HG02763 (cell line): ENCODE data around the gene B3GNT4.
"Not testable (repeated sequence)": the region's sequence is repeated elsewhere in the genome, so short reads cannot be mapped to it uniquely, and the experiment has no call there.

Source experiments
- ATAC-seq: cut with Tn5 transposase; IDR thresholded peaks from one replicate; pipeline ENCODE4 v1.9.1; 2021; ENCODE audit warnings: mild to moderate bottlenecking, moderate library complexity; ENCODE audit not compliant: unreplicated experiment

The B3GNT4 gene

DNA sequence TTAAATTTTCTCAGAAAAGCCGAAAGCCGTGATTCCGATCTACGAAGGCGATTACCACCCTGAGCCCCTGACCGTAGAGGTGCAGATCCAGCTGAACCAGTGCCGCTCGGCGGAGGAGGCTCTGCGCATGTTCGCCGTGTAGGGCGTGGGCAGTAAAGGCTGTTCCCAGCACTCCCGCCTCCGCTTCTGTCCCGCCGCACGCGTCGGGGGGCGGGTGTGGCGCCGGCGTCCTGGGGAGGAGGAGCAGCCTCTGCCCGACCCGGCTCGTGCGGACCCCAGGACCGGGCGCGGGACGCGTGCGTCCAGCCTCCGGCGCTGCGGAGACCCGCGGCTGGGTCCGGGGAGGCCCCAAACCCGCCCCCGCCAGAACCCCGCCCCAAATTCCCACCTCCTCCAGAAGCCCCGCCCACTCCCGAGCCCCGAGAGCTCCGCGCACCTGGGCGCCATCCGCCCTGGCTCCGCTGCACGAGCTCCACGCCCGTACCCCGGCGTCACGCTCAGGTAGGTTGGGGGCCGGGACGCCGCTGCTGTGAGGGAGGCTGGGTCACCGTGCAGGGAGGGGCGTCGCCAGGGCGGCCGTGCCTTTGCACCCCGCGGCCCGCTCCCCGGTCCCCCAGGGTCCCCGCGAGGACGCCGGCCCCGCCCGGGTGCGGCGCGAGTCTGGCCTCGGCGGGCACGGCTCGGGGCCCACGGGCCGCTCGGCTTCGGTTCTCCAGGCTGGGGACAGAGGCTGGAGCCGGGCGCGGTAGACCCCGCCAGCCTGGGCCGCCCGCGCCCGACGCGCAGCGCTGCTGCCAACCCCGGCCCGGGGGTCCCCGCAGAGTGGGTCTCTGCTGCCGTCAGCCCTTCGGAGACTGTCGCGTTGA lies at the start of gene B3GNT4:
Gene B3GNT4, plus strand, starts transcription at position 409 of the 866 bp plus-strand sequence. CDS start 910 bp downstream, outside the sequence.
- no peak for ATAC-seq

DNA sequence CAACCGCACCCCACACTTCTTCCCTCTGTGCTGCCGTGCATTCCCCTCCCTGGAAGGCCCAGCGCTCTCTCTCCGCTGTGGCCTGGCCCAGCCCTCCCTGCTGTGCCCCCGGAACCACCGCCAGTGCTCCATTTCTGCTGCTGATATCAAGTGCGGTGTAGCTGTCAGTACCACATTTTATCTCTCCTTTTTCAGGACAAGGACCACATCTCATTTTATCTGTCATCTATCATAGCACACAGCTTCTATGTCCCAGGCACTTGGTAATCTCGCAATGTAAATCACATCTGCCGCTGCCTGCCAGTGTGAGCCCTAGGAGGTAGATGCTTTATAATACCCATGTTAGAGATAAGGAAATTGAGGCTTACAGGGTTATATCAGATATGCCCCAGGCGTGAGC lies 47.8 kb upstream of the B3GNT4 start:
- ATAC-seq = no peak

DNA sequence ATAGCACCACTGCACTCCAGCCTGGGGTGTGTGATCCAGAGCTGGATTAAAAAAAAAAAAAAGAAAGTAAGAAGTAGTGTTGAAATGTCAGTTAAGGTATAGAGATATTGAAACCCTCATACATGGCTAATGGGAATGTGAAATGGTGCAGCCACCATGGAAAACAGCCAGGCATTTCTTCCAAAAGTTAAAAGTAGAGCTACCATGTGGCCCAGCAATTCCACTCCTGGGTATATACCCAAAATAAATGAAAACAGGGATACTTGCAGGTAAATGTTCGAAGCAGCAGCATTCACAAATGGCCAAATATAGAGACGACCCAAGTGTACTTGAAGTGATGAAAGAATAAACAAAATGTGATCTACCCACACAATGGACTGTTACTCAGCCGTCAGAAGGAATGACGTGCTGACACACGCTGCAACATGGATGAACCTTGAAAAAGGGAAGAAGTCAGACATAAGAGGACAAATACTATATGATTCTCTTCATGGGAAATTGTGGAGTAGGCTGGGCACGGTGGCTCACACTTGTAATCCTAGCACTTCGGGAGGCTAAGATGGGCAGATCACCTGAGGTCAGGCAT lies 44.7 kb upstream of the B3GNT4 start:
- ATAC-seq = no peak

DNA sequence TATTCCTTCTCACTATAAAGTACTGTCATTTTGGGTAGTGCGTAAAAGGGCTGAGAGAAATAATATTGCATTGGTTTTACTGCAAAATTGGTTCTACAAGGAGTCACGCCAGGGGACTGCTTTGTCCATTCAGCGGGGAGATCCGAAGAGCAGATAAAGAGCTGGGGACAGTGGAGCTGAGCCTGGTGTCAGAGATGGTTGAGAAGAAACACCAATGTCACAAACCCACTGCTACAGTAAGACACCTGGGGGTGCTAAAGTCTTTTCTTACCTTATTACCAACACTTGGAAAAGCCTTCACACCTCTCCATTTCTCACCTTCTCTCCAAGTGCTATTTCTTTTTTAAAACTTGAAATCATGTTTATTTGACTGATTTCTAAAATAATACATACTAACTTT lies 43.6 kb upstream of the B3GNT4 start:
- ATAC-seq = no peak

DNA sequence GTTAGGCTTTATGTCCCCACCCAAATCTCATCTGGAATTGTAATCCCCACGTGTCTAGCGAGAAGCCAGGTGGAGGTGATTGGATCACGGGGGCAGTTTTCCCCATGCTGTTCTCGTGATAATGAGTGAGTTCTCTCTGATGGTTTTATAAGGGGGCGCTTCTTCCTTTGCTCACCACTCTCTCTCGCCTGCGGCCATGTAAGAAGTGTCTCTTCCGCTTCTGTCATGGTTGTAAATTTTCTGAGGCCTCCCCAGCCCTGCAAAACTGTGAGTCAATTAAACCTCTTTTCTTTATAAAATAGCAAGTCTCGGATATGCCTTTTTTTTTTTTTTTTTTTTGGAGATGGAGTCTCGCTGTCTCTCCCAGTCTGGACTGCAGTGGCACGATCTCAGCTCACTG lies 42.7 kb upstream of the B3GNT4 start:
- no peak for ATAC-seq

DNA sequence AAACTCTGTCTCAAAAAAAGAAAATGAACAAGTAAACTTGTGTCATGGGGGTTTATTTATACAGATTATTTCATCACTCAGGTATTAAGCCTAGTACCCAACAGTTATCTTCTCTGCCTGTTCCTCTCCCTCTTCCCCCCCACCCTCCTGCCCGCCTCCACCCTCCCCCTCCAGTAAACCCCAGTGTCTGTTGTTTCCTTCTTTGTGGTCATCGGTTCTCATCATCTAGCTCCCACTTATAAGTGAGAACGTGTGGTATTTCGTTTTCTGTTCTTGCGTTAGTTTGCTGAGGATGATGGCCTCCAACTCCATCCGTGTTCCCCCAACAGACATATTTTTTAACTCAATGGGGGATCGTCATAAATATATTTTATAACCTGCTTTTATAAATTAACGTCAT lies 41.8 kb upstream of the B3GNT4 start:
- no peak for ATAC-seq

DNA sequence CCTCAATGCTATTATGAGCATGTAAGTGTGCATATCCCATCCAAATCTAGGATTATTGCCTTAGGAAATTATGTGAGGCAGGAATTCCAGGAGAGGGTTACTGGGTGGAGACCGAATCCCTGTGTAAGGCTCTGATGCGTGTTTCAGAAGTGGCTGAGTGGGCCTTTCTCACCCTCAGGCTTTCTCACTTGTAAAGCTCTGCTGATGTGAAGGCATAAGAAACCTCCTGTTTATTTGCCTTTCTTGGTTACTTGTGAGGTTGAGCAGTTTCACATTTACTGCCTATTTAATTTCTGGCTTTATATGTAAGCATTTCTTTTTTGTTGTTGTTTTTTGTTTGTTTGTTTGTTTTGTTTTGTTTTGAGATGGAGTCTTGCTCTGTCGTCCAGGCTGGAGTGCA lies 40.5 kb upstream of the B3GNT4 start:
- no peak for ATAC-seq

DNA sequence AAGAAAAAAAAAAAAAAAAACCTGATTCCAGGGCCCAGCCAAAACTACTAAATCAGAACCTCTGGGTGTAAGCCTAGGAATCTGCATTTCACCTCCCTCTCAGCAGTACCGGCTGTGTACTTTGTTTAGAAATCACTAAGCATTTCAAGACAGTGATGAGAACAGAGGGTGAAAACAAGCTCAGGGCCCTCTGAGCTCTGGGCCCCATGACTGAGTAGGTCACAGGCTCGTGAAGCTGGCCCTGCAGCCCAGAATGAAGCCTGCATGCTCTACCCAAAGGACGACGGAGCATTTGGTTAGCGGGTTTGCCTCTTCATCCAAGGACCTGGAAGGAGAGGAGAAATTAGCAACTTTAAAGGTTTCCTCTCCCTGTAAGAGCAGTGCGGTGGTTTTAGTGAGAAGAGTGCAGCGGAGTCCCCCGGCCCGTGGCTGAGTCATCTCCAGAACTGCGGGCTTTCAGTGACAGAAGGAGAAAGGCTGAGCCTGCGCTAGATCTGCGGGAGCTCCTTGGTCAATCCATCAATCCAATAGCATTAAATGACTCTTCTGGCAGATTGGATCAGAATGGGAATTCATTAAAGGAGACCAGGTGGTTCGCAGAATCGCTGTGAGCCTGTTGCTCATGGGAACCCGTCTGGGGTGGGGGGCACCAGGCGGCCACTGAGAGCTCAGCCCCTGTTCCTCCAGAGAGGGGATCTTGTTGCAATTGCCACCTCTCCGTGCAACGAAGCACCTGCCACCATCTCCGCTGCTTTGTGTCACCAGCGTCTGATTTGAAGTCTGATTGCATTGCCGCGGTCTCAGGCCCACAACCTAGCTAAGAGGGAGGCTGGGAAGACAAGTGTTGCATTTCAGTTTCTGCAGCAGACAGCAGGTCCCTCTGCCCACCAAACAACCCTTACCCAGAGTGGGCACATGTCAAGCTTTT lies 36.8 kb upstream of the B3GNT4 start:
- ATAC-seq = no peak

DNA sequence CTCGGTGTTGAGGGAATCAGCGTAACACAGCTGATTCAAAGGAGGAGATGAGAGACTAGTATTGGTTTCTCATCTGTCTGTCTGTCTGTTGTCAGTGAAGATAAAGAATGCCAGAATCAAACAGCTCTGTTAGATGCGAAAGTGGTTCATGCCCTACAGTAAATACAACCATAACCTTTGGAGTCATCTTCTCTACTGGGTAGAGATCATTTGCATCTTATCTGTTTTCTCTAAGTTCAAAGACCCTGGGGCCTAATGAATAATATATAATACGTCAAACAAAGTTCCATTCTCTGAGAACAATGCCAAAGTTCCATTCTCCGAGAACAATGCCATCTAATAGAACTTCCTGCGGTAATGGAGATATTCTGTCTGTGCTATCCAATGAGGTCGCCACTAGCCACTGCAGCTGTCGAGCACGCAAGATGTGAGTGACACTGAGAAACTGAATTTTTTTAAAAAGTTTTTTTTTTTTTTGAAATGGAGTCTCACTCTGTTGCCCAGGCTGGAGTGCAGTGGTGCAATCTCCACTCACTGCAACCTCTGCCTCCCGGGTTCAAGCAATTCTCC lies 36.1 kb upstream of the B3GNT4 start:
- ATAC-seq = no peak

DNA sequence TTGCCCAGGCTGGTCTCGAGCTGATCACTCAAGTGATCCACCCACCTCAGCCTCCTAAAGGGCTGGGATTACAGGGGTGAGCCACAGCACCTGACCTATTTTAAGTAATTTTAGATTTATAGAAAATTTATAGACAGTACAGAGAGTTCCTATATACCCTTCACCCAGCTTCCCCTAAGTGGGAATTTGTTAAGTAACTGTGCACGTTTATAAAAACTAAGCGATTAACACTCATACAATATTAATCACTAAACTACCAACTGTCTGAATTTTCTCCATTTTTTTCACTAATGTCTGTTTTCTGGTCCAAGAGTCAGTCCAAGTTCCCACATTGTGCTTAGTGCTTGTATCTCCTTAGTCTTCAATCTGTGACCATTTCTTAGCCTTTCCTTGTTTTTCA lies 35.0 kb upstream of the B3GNT4 start:
- no peak for ATAC-seq

DNA sequence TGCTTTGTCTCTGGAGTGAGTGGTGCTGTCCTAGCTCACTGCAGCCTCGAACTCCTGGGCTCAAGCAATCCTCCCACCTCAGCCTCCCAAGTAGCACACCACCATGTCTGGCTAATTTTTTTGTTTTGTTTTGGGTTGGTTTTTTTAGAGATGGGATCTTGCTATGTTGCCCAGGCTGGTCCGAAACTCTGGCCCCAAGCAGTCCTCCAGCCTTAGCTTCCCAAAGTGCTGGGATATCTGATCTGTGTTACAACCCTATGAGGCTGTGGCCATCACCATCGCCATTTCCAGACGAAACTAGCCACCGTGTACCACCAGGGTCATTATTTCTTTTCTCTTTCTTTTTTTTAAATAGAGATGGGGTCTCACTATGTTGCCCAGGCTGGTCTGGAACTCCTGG lies 32.1 kb upstream of the B3GNT4 start:
- ATAC-seq = no peak

DNA sequence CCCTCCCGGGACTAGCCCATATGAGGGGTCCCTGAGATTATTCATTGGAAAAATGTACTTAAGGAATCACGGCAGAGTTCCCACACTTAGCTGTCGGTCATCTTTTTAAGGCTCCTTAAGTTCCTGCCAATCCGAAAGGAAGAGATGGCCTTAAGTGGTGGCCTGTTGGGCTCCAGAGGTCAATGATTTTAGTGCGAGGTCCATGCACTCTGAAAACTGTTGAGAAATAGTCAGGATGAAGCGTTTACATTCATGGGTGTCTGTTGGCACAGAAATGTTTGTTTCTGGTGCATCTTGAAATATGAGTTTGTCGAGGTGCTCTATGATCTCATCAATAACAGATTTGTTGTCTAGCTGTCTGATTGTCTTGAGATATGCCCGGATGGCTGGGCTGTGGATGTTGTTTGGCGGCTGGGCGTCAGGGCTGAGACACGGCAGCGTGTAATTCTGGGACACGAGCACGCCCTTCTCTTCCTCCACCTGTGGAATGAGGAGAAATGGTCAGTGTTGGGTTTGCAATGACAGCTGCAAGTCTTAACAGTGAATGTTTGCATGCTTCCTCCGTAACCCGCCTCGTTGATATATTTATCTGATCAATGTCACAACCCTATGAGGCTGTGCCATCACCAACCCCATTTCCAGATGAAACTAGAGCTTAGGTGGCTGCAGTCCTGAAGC lies 31.1 kb upstream of the B3GNT4 start:
- ATAC-seq = no peak

DNA sequence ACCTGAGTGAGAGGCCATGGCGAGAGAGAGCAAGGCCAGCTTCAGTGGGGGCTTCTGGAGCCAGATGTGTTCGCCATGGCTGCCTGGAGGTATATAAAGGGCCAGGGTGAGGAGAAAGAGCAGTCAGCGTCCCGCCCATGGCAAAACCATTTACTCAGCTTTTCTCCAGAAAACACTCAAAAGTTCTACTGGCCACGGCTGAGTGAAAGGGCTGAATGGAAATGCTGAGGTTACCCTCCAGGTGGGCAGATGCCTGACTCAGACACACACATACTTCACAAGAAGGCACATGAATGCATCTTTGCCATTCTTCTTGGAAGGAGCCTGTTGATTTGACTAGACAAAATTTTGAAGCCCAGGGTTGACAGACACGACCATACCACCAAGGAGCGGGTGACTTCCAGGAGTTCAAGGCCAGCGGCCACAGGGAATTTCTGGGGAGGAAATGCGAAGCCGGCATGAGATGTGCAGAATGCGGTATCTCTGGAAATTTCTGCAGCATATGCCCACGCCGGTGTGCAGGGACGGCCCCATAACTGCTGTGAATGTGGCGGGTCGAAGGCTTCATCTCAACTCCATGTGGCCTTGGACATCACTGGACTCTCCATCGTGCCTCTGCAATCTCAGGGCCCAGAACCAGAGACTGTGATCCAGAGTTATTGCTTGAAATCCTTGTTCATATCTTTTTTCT lies 29.2 kb upstream of the B3GNT4 start, which contains the start of gene IL31:
Gene IL31, minus strand, starts transcription at position 67 of the 691 bp plus-strand sequence. Its CDS starts 49 bp downstream, at position 18.
- no peak for ATAC-seq

DNA sequence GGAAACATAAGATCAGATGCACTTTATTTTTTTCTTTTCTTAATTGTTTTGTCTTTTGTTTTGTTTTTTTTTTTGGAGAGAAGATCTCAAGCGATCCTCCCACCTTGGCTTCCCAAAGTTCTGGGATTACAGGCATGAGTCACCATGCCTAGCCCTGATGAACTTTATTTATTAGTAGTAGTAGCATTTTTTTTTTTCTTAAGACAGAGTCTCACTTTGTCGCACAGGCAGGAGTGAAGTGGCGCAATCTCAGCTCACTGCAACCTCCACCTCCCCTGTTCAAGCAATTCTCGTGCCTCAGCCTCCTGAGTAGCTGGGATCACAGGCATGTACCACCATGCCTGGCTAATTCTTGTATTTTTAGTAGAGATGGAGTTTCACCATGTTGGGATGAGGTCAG lies 27.0 kb upstream of the B3GNT4 start:
- ATAC-seq = not testable (repeated sequence)

DNA sequence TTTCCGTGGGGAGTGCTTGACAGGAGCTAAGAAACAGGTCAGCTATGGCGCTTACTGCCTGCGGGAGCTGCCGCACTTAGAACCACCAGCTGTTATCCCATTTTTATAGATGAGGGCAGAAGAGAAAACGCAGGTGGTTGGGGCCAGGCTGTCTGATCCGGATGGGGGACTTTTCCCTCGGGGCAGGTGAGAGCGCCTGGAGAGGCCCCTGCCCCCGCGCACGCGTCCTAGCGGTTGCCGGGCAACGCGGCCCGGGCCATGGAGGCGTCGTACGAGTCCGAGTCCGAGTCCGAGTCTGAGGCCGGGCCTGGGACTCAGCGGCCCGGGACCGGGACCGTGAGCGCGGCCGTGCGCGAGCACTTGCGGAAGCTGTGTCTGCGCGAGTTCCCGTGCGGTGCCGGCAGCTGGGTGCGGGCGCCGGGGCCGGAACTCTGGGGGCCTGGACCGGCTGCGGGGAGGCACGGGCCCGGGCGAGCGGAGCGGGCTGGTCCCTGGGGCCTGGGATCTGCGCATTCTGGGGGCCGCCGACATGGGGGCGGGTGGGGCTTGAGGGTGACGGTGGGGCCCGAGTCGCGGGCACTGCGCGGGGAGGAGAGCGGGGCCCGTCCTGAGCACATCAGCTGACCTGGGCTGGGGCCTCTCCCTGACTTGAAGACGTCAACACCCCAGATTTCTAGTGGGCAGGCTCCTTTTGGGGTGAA lies 20.5 kb upstream of the B3GNT4 start, which contains the start of gene LRRC43:
Gene LRRC43, plus strand, starts transcription at position 237 of the 701 bp plus-strand sequence. Its CDS starts 22 bp downstream, at position 259.
- ATAC-seq = no peak

DNA sequence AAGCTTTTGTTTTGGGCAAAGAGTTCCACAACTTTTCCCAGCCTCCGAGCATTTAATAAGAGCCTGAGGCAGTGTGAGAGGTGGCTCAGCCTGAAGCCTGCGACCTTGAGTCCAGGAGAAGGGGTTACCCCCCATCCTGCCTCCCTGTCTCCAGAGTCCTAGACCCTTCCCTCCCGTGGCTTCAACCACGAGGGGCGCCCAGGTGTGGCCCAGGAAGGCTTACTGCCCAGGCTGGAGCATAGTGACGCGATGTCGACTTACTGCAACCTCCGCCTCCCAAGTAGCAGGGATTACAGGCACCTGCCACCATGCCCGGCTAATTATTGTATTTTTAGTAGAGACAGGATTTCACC lies 19.9 kb upstream of the B3GNT4 start:
- no peak for ATAC-seq

DNA sequence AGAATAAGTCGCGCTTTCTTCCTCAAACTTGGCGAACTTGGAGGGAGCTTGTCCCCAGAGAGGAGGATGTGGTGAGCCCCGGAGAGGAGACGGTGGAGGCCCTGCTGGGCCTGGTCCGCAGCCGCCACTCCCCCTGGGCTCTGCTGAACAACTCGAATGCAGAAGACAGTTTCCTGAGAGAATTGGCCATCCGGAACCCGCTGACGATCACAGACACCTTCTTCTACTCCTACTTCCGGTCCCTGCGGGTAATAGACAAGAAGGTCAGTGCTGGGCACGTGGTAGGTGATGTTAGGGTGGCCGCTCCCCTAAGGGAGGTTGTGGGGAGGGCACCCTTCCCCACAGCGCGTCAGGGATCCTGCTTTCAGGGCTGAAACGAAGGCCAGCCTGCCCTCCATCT lies 19.0 kb upstream of the B3GNT4 start:
- ATAC-seq = no peak

DNA sequence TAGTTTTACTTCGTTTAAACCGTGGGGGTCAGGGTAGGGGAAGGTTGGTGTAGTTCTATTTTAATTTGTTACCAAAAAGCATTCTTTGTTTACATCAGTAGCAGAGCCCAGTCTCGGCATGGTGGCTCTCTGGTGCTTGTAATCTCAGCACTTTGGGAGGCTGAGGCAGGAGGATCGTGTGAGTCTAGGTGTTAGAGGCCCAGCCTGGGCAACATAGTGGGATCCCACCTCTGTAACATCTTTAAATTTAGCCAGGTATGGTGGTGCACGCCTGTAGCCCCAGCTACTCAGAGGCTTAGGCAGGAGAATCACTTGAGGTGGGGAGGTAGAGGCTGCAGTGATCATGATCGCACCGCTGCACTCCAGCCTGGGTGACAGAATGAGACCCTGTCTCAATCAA lies 18.4 kb upstream of the B3GNT4 start:
- no peak for ATAC-seq

DNA sequence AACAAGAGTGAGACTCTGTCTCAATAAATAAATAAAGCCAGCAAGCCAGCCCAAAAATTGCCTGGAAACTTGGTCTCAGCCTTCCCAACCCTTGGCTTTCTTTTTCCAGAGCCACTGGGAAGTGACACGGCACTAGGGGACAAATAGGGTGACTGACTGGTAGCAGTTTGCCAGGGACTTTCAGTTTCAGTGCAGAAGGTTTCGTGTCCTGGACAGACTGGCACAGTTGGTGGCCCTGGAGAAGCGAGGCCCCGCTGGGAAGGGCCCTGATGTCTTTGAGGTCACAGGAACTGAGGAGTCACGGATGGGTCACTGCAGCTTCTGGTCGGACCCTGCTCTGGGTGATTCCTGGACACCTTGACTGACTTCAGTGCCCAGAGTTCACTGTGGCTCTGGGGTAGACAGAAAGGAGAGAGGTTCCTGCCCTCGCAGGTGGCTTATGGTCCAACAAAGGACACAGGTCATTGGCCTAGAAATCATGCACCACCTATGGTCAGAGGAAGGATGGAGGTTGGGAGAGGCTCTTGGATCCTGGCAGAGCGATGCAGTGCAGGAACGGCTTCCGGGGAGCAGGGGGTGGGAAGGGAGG lies 17.9 kb upstream of the B3GNT4 start:
- no peak for ATAC-seq
